Measurements from ENCODE around the gene IMPDH1. TPM values are rescaled to one million over a fixed set of nuclear protein-coding genes. Genes with fewer than 3 reads are reported as not detected.

IMPDH1 gene
- total and polyA plus RNA-seq, 12 donors: 9.3 to 32.8 (median 17.1) TPM

DNA sequence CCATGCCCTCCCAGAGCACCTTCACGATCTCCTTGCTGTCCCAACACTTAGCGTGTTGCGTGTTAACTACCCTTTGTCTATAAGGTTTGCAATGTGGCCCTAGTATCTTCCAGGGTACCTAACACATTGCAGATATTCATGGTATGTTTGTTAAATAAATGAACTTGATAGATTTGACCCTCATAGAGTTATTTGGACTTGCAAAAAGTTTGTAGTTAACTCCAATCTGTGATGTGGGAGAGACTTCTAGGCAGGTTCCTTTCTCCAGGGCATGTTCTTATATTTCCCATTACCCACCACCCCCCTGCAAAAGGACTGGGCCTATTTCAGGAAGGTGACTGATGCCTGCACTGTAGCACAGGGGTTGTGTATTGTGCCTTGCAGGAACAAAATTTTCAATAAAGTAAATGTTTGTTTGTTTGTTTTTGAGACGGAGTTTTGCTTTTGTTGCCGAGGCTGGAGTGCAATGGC lies 46.5 kb upstream of the IMPDH1 start:
- Histone ChIP-seq H3K4me3 (peak overlapping the region; percentile 69 to 97 (median 84)), H3K27ac (peak overlapping the region in 9 of 10 donors; percentile 86 to 98 (median 95)), H3K27me3 (no peaks in the 10 kb centered on the region), H3K4me1 (peaks cover 9 to 66% (median 43%) of the 10 kb centered on the region in 9 donors), H3K9me3 (no peaks in the 10 kb centered on the region), H3K36me3 (peaks cover 0 to 17% (median 0%) of the 10 kb centered on the region in 9 donors)
- WGBS, 2 donors: 4 to 8% methylated on average over 5 of the region's 5 CpGs
- ATAC-seq (no peak), DNase-seq (no peak)
- TF ChIP-seq, protein P1, sequence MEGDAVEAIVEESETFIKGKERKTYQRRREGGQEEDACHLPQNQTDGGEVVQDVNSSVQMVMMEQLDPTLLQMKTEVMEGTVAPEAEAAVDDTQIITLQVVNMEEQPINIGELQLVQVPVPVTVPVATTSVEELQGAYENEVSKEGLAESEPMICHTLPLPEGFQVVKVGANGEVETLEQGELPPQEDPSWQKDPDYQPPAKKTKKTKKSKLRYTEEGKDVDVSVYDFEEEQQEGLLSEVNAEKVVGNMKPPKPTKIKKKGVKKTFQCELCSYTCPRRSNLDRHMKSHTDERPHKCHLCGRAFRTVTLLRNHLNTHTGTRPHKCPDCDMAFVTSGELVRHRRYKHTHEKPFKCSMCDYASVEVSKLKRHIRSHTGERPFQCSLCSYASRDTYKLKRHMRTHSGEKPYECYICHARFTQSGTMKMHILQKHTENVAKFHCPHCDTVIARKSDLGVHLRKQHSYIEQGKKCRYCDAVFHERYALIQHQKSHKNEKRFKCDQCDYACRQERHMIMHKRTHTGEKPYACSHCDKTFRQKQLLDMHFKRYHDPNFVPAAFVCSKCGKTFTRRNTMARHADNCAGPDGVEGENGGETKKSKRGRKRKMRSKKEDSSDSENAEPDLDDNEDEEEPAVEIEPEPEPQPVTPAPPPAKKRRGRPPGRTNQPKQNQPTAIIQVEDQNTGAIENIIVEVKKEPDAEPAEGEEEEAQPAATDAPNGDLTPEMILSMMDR (IDR thresholded peaks at IDR 0.05): no peak
- intact Hi-C loops (cut with DNase I): loop anchor here in 1 of 10 donors (5.0 kb wide), 1 partner anchor 34 kb away; no protein-coding TSS in a partner anchor

- H3K36me3 ChIP-seq: peaks cover 0 to 17% (median 0%) of the 10 kb centered on the region in 9 donors
- DNase-seq (peak; percentile 92 to 96), ATAC-seq (peak; percentile 93 to 97 (median 96))
- intact Hi-C loops (cut with DNase I): loop anchor here in 1 of 10 donors (5.0 kb wide), 1 partner anchor 33 kb away; no protein-coding TSS in a partner anchor
- H3K9me3 ChIP-seq: no peaks in the 10 kb centered on the region
- no peaks in the 10 kb centered on the region for H3K27me3 ChIP-seq
- peak within 1 kb of the TSS; percentile 69 to 97 (median 84) for H3K4me3 ChIP-seq
- H3K4me1 ChIP-seq: peaks cover 9 to 62% (median 41%) of the 10 kb centered on the region in 9 donors
- peak within 1 kb of the TSS; percentile 86 to 98 (median 94) for H3K27ac ChIP-seq
- TF ChIP-seq, protein P1 (IDR thresholded peaks at IDR 0.05): no peak
- WGBS, 2 donors: 0% methylated on average over 64 of the region's 64 CpGs
Measured at GRCh38 chr7:128455543-128456254, 45.9 kb upstream of the IMPDH1 start, which contains the start of gene HILPDA. HILPDA (plus strand) TSS chr7:128455878; CDS start chr7:128457269, 1,391 bp downstream.

DNA sequence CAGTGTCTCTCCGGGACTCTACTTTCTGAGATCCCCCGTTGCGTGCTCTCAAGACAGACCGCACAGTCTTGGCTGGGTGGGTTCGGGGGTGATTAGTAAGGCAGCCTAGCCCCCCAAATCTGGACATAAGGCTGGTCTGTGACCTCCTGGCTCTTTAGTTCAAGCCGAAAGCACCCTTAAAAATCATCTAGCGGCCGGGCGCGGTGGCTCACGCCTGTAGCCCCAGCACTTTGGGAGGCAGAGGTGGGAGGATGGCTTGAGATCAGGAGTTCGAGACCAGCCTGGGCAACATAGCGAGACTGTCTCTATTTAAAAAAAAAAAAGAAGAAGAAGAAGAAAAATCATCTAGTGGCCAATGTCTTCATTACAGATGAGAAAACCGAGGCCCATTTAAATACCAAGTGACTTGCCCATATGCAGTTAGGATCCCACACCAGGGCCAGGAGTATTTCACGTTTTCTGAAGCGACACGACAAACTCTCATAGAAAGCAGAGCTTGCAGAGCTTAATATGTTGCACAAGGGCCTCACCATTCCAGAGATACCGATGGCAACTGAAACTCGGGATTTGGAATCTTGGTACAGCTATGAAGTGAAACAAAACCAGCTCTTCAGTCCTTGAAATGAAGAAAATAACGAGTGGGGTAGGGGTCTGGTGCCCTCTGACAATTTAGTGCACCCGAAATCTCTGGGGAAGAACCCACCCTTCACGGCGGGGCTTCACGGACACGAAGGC lies 45.2 kb upstream of the IMPDH1 start:
- 41 to 43% methylated on average over 25 of the region's 25 CpGs for whole genome bisulfite sequencing, 2 donors
- Histone ChIP-seq H3K9me3 (no peaks in the 10 kb centered on the region), H3K27ac (peak overlapping the region; percentile 86 to 98 (median 94)), H3K27me3 (no peaks in the 10 kb centered on the region), H3K36me3 (peaks cover 0 to 17% (median 0%) of the 10 kb centered on the region in 9 donors), H3K4me3 (peak overlapping the region; percentile 69 to 97 (median 84)), H3K4me1 (peaks cover 9 to 65% (median 43%) of the 10 kb centered on the region in 9 donors)
- ATAC-seq: peak in 1 of 8 donors; percentile 2
- TF ChIP-seq, protein P1 (IDR thresholded peaks at IDR 0.05): no peak
- no peak for DNase-seq
- intact Hi-C loops (cut with DNase I): loop anchor here in 1 of 10 donors (5.0 kb wide), 1 partner anchor 33 kb away; no protein-coding TSS in a partner anchor
